OCI-LY7 (cell line): ENCODE measurements around the gene SLC25A25. TPM values are rescaled to one million over a fixed set of nuclear protein-coding genes. Genes with fewer than 3 reads are reported as not detected.

Experiments used
- BruUV-seq: library from RNA; stranded (reverse); fragments of 400-500 nt; replicated peaks from 2 replicates; lab custom pipeline; 2021; lab: Mats Ljungman, UMichigan
- CTCF ChIA-PET: fragments of 300-600 bp; sonication (Branson Sonifier 250); formaldehyde crosslinking; loops from one replicate; lab custom pipeline; 2022; ENCODE audit warnings: antibody characterized with exemption; ENCODE audit not compliant: unreplicated experiment; lab: Charles Lee
- POLR2A ChIA-PET: fragments of 300-600 bp; sonication (Branson Sonifier 250); formaldehyde crosslinking; loops from one replicate; lab custom pipeline; 2022; ENCODE audit warnings: antibody characterized with exemption; lab: Charles Lee
- DNase-seq: peaks from one replicate; pipeline ENCODE4 v3.0.0-alpha.2; 2015; ENCODE audit warnings: low spot score
- H2AFZ ChIP-seq: fragments of 200-600 bp; sonication (generic), shearing (Covaris generic); 2 replicates; pipeline ENCODE4 v1.6.1; 2014; ENCODE audit warnings: mild to moderate bottlenecking, antibody characterized with exemption, low read length, moderate library complexity
- H3K27ac ChIP-seq: fragments of 200-600 bp; sonication (generic); 2 replicates; pipeline ENCODE4 v1.5.1; 2014; ENCODE audit warnings: mixed run types, low read depth, mild to moderate bottlenecking, moderate library complexity, low read length, inconsistent platforms; ENCODE audit not compliant: poor library complexity, severe bottlenecking
- H3K36me3 ChIP-seq: fragments of 200-600 bp; sonication (generic); 2 replicates; pipeline ENCODE4 v1.6.1; 2014; ENCODE audit warnings: mild to moderate bottlenecking, antibody characterized with exemption, low read length, moderate library complexity, mixed read lengths; ENCODE audit not compliant: insufficient read depth
- H3K4me1 ChIP-seq: fragments of 200-600 bp; sonication (generic); 2 replicates; pipeline ENCODE4 v1.5.1; 2014; ENCODE audit warnings: mild to moderate bottlenecking, low read length; ENCODE audit not compliant: insufficient read depth, poor library complexity, severe bottlenecking
- H3K4me2 ChIP-seq: fragments of 200-600 bp; sonication (generic); 2 replicates; pipeline ENCODE4 v1.6.1; 2014; ENCODE audit warnings: mild to moderate bottlenecking, low read length
- H3K4me3 ChIP-seq: fragments of 200-600 bp; sonication (generic); 2 replicates; pipeline ENCODE4 v1.5.1; 2014; ENCODE audit warnings: mild to moderate bottlenecking, low read depth, low read length; ENCODE audit not compliant: poor library complexity, severe bottlenecking
- H3K79me2 ChIP-seq: fragments of 200-600 bp; sonication (generic); 2 replicates; pipeline ENCODE4 v1.6.1; 2016; ENCODE audit warnings: low read depth, mild to moderate bottlenecking, low read length, moderate library complexity, mixed read lengths; ENCODE audit not compliant: insufficient read depth
- H3K9me2 ChIP-seq: fragments of 200-600 bp; sonication (generic); 2 replicates; pipeline ENCODE4 v1.6.1; 2016; ENCODE audit warnings: mild to moderate bottlenecking, low read length, mixed read lengths; ENCODE audit not compliant: insufficient read depth
- H3K9me3 ChIP-seq: fragments of 200-600 bp; sonication (generic); 2 replicates; pipeline ENCODE4 v1.6.1; 2014; ENCODE audit warnings: mild to moderate bottlenecking, mixed run types, low read length, mixed read lengths
- H4K20me1 ChIP-seq: fragments of 200-600 bp; sonication (generic); 2 replicates; pipeline ENCODE4 v1.6.1; 2014; ENCODE audit warnings: mild to moderate bottlenecking, antibody characterized with exemption, low read length, moderate library complexity, mixed read lengths; ENCODE audit not compliant: insufficient read depth
- EZH2phosphoT487 ChIP-seq: fragments of 200-600 bp; sonication (generic); IDR thresholded peaks from 2 replicates; pipeline ENCODE4 v1.6.1; 2018; ENCODE audit warnings: low read depth, borderline replicate concordance, mild to moderate bottlenecking, mixed run types, antibody characterized with exemption, low read length, moderate library complexity, mixed read lengths
- intact Hi-C: fragments of 100-400 bp; cut with micrococcal nuclease; formaldehyde crosslinking; loops from one replicate; pipeline ENCODE4 v1.10.0; 2022; ENCODE audit not compliant: unreplicated experiment
- total RNA-seq, 2 experiments: library from RNA; depleted of rRNA in 1 of 2; stranded (reverse); fragments of >200 nt in 1 of 2; shearing (Covaris generic) in 1 of 2; gene quantifications; 2 replicates each; pipeline ENCODE4 v1.2.3, GENCODE V29; 2014 to 2022
- TF ChIP-seq, protein P1 (sequence below): fragments of 200-600 bp; sonication (generic); conservative IDR thresholded peaks from 2 replicates; pipeline ENCODE4 v1.5.1; 2014; ENCODE audit warnings: mild to moderate bottlenecking, antibody characterized with exemption, low read length, moderate library complexity, mixed read lengths

The SLC25A25 gene
- total RNA-seq, 2 experiments from 2014 or later, result 17.6 to 21.4 TPM

DNA sequence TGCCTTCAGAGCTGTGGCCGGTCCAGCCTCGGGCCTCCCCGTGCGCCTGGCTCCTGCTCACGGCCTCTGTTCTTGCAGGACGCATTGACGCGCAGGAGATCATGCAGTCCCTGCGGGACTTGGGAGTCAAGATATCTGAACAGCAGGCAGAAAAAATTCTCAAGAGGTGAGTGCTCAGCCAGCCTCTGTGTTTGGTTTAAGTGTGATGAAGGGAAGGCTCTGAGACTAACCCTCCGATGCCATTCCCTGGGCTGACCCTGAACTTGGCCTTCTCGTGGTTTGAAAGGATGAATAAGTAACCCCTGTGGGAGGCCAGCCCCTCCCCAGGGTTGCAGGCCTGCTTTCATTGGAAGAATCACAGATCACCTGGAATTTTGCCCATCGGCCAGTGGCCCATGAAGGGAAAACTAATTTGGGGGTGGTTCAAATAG lies 33.2 kb downstream of the SLC25A25 start:
- ChIA-PET CTCF (no interaction called here), POLR2A (interaction anchor here (1.9 kb wide), 1 partner anchor 13 kb away, joined by 5 read pairs; no protein-coding TSS in a partner anchor)
- no peaks in the 10 kb centered on the region for H3K9me2 ChIP-seq
- DNase-seq, result no peak
- TF ChIP-seq, protein P1, sequence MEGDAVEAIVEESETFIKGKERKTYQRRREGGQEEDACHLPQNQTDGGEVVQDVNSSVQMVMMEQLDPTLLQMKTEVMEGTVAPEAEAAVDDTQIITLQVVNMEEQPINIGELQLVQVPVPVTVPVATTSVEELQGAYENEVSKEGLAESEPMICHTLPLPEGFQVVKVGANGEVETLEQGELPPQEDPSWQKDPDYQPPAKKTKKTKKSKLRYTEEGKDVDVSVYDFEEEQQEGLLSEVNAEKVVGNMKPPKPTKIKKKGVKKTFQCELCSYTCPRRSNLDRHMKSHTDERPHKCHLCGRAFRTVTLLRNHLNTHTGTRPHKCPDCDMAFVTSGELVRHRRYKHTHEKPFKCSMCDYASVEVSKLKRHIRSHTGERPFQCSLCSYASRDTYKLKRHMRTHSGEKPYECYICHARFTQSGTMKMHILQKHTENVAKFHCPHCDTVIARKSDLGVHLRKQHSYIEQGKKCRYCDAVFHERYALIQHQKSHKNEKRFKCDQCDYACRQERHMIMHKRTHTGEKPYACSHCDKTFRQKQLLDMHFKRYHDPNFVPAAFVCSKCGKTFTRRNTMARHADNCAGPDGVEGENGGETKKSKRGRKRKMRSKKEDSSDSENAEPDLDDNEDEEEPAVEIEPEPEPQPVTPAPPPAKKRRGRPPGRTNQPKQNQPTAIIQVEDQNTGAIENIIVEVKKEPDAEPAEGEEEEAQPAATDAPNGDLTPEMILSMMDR, result no peak
- TF ChIP-seq EZH2phosphoT487, result no peak
- no TSS peak for BruUV-seq
- H3K4me2 ChIP-seq, result no peak overlapping the region
- no peaks in the 10 kb centered on the region for H3K9me3 ChIP-seq
- H3K79me2 ChIP-seq, result peaks cover 11% of the 10 kb centered on the region
- H3K36me3 ChIP-seq, result peaks cover 64% of the 10 kb centered on the region
- no peak overlapping the region for H2AFZ ChIP-seq
- intact Hi-C loops, result no loop called here
- H4K20me1 ChIP-seq, result no peaks in the 10 kb centered on the region; the same call in 1 of the 2 replicates
- no peak overlapping the region for H3K27ac ChIP-seq
- peaks cover 6% of the 10 kb centered on the region for H3K4me1 ChIP-seq
- no peak overlapping the region for H3K4me3 ChIP-seq

DNA sequence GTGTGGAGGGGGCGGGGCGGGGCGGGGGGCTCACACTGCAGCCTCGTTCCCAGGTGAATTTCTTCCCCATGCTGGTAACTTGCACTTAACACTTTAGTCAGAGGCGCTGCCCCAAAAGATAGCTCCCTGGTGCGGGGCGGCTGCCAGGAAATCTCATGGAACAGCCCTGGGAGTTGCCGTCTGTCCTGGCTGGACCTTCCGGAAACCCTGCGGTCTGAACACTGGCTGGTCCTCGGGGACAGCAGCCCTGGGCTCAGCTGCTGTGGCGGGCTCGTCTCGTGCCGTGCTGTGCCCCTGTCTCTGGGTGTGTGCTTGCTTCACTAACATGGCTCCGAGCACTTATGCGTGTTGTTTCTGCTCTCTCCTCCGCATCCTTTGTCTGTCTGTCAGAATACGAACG lies 33.7 kb downstream of the SLC25A25 start:
- TF ChIP-seq, protein P1, result no peak
- no peak for TF ChIP-seq EZH2phosphoT487
- Histone ChIP-seq H3K4me1 (peaks cover 6% of the 10 kb centered on the region), H3K9me3 (no peaks in the 10 kb centered on the region), H3K36me3 (peaks cover 65% of the 10 kb centered on the region), H3K4me2 (no peak overlapping the region), H3K9me2 (no peaks in the 10 kb centered on the region), H2AFZ (no peak overlapping the region), H3K27ac (no peak overlapping the region), H3K79me2 (peaks cover 8% of the 10 kb centered on the region), H3K4me3 (no peak overlapping the region), H4K20me1 (no peaks in the 10 kb centered on the region; the same call in 1 of the 2 replicates)
- no peak for DNase-seq
- CTCF ChIA-PET, result no interaction called here
- POLR2A ChIA-PET, result interaction anchor here (1.9 kb wide), 1 partner anchor 13 kb away, joined by 5 read pairs; no protein-coding TSS in a partner anchor
- BruUV-seq, result no TSS peak
- intact Hi-C loops, result no loop called here

DNA sequence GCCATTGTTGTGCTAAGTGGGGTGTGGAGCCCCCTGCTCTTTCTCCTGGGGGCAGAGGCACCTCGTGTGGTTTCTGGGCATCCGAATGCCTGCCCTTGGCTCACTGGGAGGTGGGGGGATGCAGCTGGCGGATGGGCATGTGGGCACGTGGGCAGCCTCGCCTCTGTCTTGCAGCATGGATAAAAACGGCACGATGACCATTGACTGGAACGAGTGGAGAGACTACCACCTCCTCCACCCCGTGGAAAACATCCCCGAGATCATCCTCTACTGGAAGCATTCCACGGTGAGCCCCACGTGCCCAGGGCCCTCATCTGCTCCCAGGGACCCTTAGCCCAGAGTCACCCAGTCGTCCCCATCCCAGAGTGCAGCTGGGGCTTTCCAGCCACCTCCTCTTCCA lies 34.2 kb downstream of the SLC25A25 start:
- Histone ChIP-seq H3K4me1 (peaks cover 6% of the 10 kb centered on the region), H3K9me3 (no peaks in the 10 kb centered on the region), H3K79me2 (peaks cover 3% of the 10 kb centered on the region; the same call in 1 of the 2 replicates), H3K4me2 (no peak overlapping the region), H2AFZ (no peak overlapping the region), H3K27ac (no peak overlapping the region), H4K20me1 (no peaks in the 10 kb centered on the region; the same call in 1 of the 2 replicates), H3K9me2 (no peaks in the 10 kb centered on the region), H3K36me3 (peaks cover 65% of the 10 kb centered on the region), H3K4me3 (no peak overlapping the region)
- no peak for DNase-seq
- intact Hi-C loops, result no loop called here
- ChIA-PET POLR2A (no interaction called here), CTCF (no interaction called here)
- no TSS peak for BruUV-seq
- TF ChIP-seq, protein P1, result no peak
- no peak for TF ChIP-seq EZH2phosphoT487
